GM23338 (cell line): Measurements from ENCODE around the gene UNC5B. TPM values are rescaled to one million over a fixed set of nuclear protein-coding genes. Genes with fewer than 3 reads are reported as not detected.
A peak's percentile ranks its signal among the peaks of the same experiment; 100 is the strongest.

Source experiments
- ATAC-seq: fragments of 200-7000 bp; cut with Tn5 transposase; 3 replicates; pipeline ENCODE4 v1.9.1; 2020
- DNase-seq: peaks from one replicate; pipeline ENCODE4 v3.0.0-alpha.2; 2015; ENCODE audit warnings: low spot score
- H2AFZ ChIP-seq: fragments of 200-600 bp; sonication (generic); 2 replicates; pipeline ENCODE4 v1.8.0; 2016; ENCODE audit warnings: antibody characterized with exemption, mild to moderate bottlenecking, moderate library complexity
- H3F3A ChIP-seq: fragments of 200-600 bp; sonication (generic); replicated peaks from 2 replicates; pipeline ENCODE4 v1.8.0; 2017; ENCODE audit warnings: antibody characterized with exemption, mixed run types, low read depth
- H3K27ac ChIP-seq: fragments of 200-600 bp; sonication (generic); 2 replicates; pipeline ENCODE4 v1.6.1; 2016; ENCODE audit warnings: low read depth
- H3K27me3 ChIP-seq: fragments of 200-600 bp; sonication (generic); 2 replicates; pipeline ENCODE4 v1.8.0; 2016; ENCODE audit warnings: mild to moderate bottlenecking, mixed run types, moderate library complexity; ENCODE audit not compliant: insufficient read depth
- H3K36me3 ChIP-seq: fragments of 200-600 bp; sonication (generic); 2 replicates; pipeline ENCODE4 v1.8.0; 2016; ENCODE audit warnings: mild to moderate bottlenecking; ENCODE audit not compliant: insufficient read depth
- H3K4me1 ChIP-seq: fragments of 200-600 bp; sonication (generic); 2 replicates; pipeline ENCODE4 v1.8.0; 2016; ENCODE audit warnings: mild to moderate bottlenecking, moderate library complexity; ENCODE audit not compliant: insufficient read depth
- H3K4me2 ChIP-seq: fragments of 200-600 bp; sonication (generic); 2 replicates; pipeline ENCODE4 v1.7.1; 2017; ENCODE audit warnings: mixed run types
- H3K4me3 ChIP-seq: fragments of 200-600 bp; sonication (generic); 2 replicates; pipeline ENCODE4 v1.6.1; 2016; ENCODE audit warnings: mixed run types
- H3K79me2 ChIP-seq: fragments of 200-600 bp; sonication (generic); replicated peaks from 2 replicates; pipeline ENCODE4 v1.8.0; 2017; ENCODE audit warnings: mild to moderate bottlenecking; ENCODE audit not compliant: insufficient read depth
- H3K9me2 ChIP-seq: fragments of 200-600 bp; sonication (generic); 2 replicates; pipeline ENCODE4 v1.8.0; 2017; ENCODE audit not compliant: insufficient read depth
- H4K20me1 ChIP-seq: fragments of 200-600 bp; sonication (generic); replicated peaks from 2 replicates; pipeline ENCODE4 v1.8.0; 2017; ENCODE audit warnings: mild to moderate bottlenecking; ENCODE audit not compliant: insufficient read depth
- H3K27ac Mint-ChIP-seq: 2 replicates; pipeline ENCODE4 v1.8.0; 2020; ENCODE audit warnings: inconsistent platforms, mild to moderate bottlenecking, moderate library complexity, mixed read lengths
- H3K27me3 Mint-ChIP-seq: 3 replicates; pipeline ENCODE4 v1.8.0; 2022; ENCODE audit warnings: low read depth, mild to moderate bottlenecking, moderate library complexity, mixed read lengths, inconsistent platforms; ENCODE audit not compliant: insufficient read depth, poor library complexity
- H3K36me3 Mint-ChIP-seq: 3 replicates; pipeline ENCODE4 v1.8.0; 2021; ENCODE audit warnings: low read depth, mild to moderate bottlenecking, inconsistent platforms, moderate library complexity, mixed read lengths
- H3K4me1 Mint-ChIP-seq: 3 replicates; pipeline ENCODE4 v1.8.0; 2020; ENCODE audit warnings: mild to moderate bottlenecking, inconsistent platforms, mixed read lengths
- H3K4me3 Mint-ChIP-seq: 3 replicates; pipeline ENCODE4 v1.8.0; 2021; ENCODE audit warnings: moderate library complexity, mild to moderate bottlenecking, inconsistent platforms, mixed read lengths
- H3K9me3 Mint-ChIP-seq: 3 replicates; pipeline ENCODE4 v1.8.0; 2020; ENCODE audit warnings: moderate library complexity, mild to moderate bottlenecking, inconsistent platforms, mixed read lengths
- CREB1 ChIP-seq: fragments of 250-450 bp; sonication (Bioruptor Pico); IDR thresholded peaks from 2 replicates; pipeline ENCODE4 v1.5.0; 2020; ENCODE audit warnings: low read depth, mild to moderate bottlenecking, moderate library complexity
- JUNB ChIP-seq: IDR thresholded peaks from one replicate; pipeline ENCODE4 v1.6.1; 2016; ENCODE audit warnings: antibody characterized with exemption; ENCODE audit not compliant: unreplicated experiment
- NANOG ChIP-seq: IDR thresholded peaks from 2 replicates; pipeline ENCODE4 v1.6.1; 2016; ENCODE audit warnings: antibody characterized with exemption, borderline replicate concordance
- STAT1 ChIP-seq: IDR thresholded peaks from one replicate; pipeline ENCODE4 v1.6.1; 2016; ENCODE audit warnings: antibody characterized with exemption; ENCODE audit not compliant: unreplicated experiment
- ZNF114 ChIP-seq: fragments of 250-450 bp; sonication (Bioruptor Pico); IDR thresholded peaks from 2 replicates; pipeline ENCODE4 v1.5.0; 2020; ENCODE audit warnings: mild to moderate bottlenecking, moderate library complexity
- ZNF331 ChIP-seq: fragments of 250-450 bp; sonication (Bioruptor Pico); IDR thresholded peaks from 2 replicates; pipeline ENCODE4 v1.5.0; 2020; ENCODE audit warnings: low read depth, mild to moderate bottlenecking, moderate library complexity
- ZNF462 ChIP-seq: fragments of 250-450 bp; sonication (Bioruptor Pico); IDR thresholded peaks from 2 replicates; pipeline ENCODE4 v1.5.0; 2020; ENCODE audit warnings: mild to moderate bottlenecking, moderate library complexity
- polyA plus RNA-seq: library from polyadenylated mRNA; unstranded; fragments of >200 nt; fragmentation: Nextera tagmentation; extraction: Ambion mirVana; gene quantifications from 2 replicates; pipeline ENCODE4 v1.2.1, GENCODE V29; 2016
- total RNA-seq: library from RNA; depleted of rRNA; stranded (reverse); fragments of >200 nt; shearing (Covaris generic); gene quantifications from 2 replicates; pipeline ENCODE4 v1.2.3, GENCODE V29; 2014
- TF ChIP-seq, protein P1 (sequence below): IDR thresholded peaks from 2 replicates; pipeline ENCODE4 v1.6.1; 2016; ENCODE audit warnings: antibody characterized with exemption

The UNC5B gene
- total and polyA plus RNA-seq, 2 experiments from 2014 or later: 8.0 to 31.2 TPM

DNA sequence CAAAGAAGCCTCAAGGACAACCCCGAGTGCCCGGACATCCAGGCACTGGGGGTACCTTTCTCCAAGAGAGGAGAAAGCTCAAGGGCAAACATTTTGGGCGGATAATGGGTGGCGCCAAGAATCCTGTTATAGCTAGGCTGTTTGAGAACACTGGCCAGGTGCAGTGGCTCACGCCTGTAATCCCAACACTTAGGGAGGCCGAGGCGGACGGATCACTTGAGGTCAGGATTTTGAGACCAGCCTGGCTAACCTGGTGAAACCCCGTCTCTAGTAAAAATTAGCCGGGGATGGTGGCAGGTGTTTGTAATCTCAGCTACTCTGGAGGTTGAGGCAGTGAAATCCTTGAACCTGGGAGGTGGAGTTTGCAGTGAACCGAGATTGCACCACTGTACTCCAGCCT, 25.2 kb upstream of the UNC5B start (continued):
- TF ChIP-seq ZNF462 (CRISPR knock-in tag): no peak
- no peak for TF ChIP-seq NANOG
- no peak for TF ChIP-seq ZNF331 (CRISPR knock-in tag)
- TF ChIP-seq, protein P1, sequence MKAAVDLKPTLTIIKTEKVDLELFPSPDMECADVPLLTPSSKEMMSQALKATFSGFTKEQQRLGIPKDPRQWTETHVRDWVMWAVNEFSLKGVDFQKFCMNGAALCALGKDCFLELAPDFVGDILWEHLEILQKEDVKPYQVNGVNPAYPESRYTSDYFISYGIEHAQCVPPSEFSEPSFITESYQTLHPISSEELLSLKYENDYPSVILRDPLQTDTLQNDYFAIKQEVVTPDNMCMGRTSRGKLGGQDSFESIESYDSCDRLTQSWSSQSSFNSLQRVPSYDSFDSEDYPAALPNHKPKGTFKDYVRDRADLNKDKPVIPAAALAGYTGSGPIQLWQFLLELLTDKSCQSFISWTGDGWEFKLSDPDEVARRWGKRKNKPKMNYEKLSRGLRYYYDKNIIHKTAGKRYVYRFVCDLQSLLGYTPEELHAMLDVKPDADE: no peak
- no peak for TF ChIP-seq STAT1
- TF ChIP-seq JUNB: no peak

- DNase-seq (no peak), ATAC-seq (no peak)
- no peaks in the 10 kb centered on the region for H3K9me3 Mint-ChIP-seq
- no peaks in the 10 kb centered on the region for H3K36me3 Mint-ChIP-seq
- Histone ChIP-seq H3K27ac (no peak overlapping the region), H4K20me1 (no peaks in the 10 kb centered on the region), H3K79me2 (no peaks in the 10 kb centered on the region), H3K27me3 (no peaks in the 10 kb centered on the region), H2AFZ (peak overlapping the region; percentile 23; the same call in 1 of the 2 replicates), H3K4me2 (no peak overlapping the region), H3K4me1 (no peaks in the 10 kb centered on the region), H3K4me3 (no peak overlapping the region), H3K36me3 (no peaks in the 10 kb centered on the region), H3F3A (no peaks in the 10 kb centered on the region), H3K9me2 (no peaks in the 10 kb centered on the region)
- H3K4me3 Mint-ChIP-seq: no peak overlapping the region
- H3K4me1 Mint-ChIP-seq: peaks cover 7% of the 10 kb centered on the region
- peaks cover 11% of the 10 kb centered on the region for H3K27me3 Mint-ChIP-seq
- no peak overlapping the region for H3K27ac Mint-ChIP-seq
- TF ChIP-seq NANOG: no peak
- TF ChIP-seq CREB1 (CRISPR knock-in tag): no peak
- no peak for TF ChIP-seq ZNF114 (CRISPR knock-in tag)
- TF ChIP-seq, protein P1: no peak
Measured at GRCh38 chr10:71187600-71187999, 24.8 kb upstream of the UNC5B start.
